SIG-M5 treated with dmso at 0.1 percent for 504 hours (cell line): Measurements from ENCODE around the gene FOXN1.

ENCODE experiments used
- DNase-seq: peaks from one replicate; lab custom pipeline; 2025; ENCODE audit not compliant: unreplicated experiment; lab: John Stamatoyannopoulos, UW

Gene FOXN1

GRCh38 chr17:28477928-28478327 is 28.2 kb upstream of the FOXN1 start:
- DNase-seq = no peak

GRCh38 chr17:28478712-28479615 is 27.2 kb upstream of the FOXN1 start:
- peak; percentile 66 for DNase-seq

GRCh38 chr17:28480278-28480677 is 25.9 kb upstream of the FOXN1 start:
- no peak for DNase-seq

- DNase-seq = no peak
Measured at GRCh38 chr17:28480799-28481571, 25.2 kb upstream of the FOXN1 start.

- DNase-seq = no peak
Measured at GRCh38 chr17:28482551-28483199, 23.5 kb upstream of the FOXN1 start.

GRCh38 chr17:28484296-28484695 is 21.9 kb upstream of the FOXN1 start:
- no peak for DNase-seq

GRCh38 chr17:28485049-28485448 is 21.1 kb upstream of the FOXN1 start:
- DNase-seq = no peak

GRCh38 chr17:28487881-28488532 is 18.1 kb upstream of the FOXN1 start:
- DNase-seq = no peak

GRCh38 chr17:28488533-28489276 is 17.4 kb upstream of the FOXN1 start:
- DNase-seq = no peak

GRCh38 chr17:28491286-28491685 is 14.9 kb upstream of the FOXN1 start:
- DNase-seq = no peak

- no peak for DNase-seq
Measured at GRCh38 chr17:28491860-28492259, 14.3 kb upstream of the FOXN1 start.

GRCh38 chr17:28492352-28493310 is 13.5 kb upstream of the FOXN1 start:
- no peak for DNase-seq

- DNase-seq = no peak
Measured at GRCh38 chr17:28493460-28493859, 12.7 kb upstream of the FOXN1 start.

GRCh38 chr17:28494445-28495188 is 11.5 kb upstream of the FOXN1 start:
- DNase-seq = peak; percentile 71

GRCh38 chr17:28495635-28496034 is 10.5 kb upstream of the FOXN1 start:
- DNase-seq = no peak

- DNase-seq = peak; percentile 29
Measured at GRCh38 chr17:28497931-28498330, 8.2 kb upstream of the FOXN1 start.

GRCh38 chr17:28498652-28499363 is 7.3 kb upstream of the FOXN1 start:
- DNase-seq = no peak

GRCh38 chr17:28499364-28499664 is 6.8 kb upstream of the FOXN1 start:
- DNase-seq = no peak
